Caco-2 (cell line): ENCODE data around the gene GDI2. TPM values are rescaled to one million over a fixed set of nuclear protein-coding genes. Genes with fewer than 3 reads are reported as not detected.

Source experiments
- BruUV-seq: library from RNA; stranded (reverse); fragments of 400-500 nt; replicated peaks from 2 replicates; lab custom pipeline; 2021; lab: Mats Ljungman, UMichigan
- CTCF ChIA-PET: fragments of 300-600 bp; sonication (Branson Sonifier 250); formaldehyde crosslinking; loops from one replicate; lab custom pipeline; 2022; ENCODE audit warnings: antibody characterized with exemption; lab: Charles Lee
- POLR2A ChIA-PET: fragments of 300-600 bp; sonication (Branson Sonifier 250); formaldehyde crosslinking; loops from one replicate; lab custom pipeline; 2022; ENCODE audit warnings: antibody characterized with exemption; lab: Charles Lee
- DNase-seq, 2 experiments: peaks; one replicate each; pipeline versions ENCODE4 v3.0.0 to v3.0.0-alpha.2; 2020 to 2022
- H3K27me3 ChIP-seq: replicated peaks from 2 replicates; pipeline ENCODE4 v1.6.0; 2011; ENCODE audit warnings: low read length; ENCODE audit not compliant: control insufficient read depth, insufficient read depth
- H3K36me3 ChIP-seq: 2 replicates; pipeline ENCODE4 v1.5.1; 2011; ENCODE audit warnings: low read length; ENCODE audit not compliant: control insufficient read depth, insufficient read depth
- H3K4me1 ChIP-seq: fragments of 250-450 bp; sonication (Bioruptor Pico); 2 replicates; pipeline ENCODE4 v1.5.1; 2020; ENCODE audit warnings: mild to moderate bottlenecking
- H3K4me3 ChIP-seq: 2 replicates; pipeline ENCODE4 v1.5.1; 2011; ENCODE audit warnings: low read depth, mild to moderate bottlenecking, control low read depth, low read length
- H3K9me3 ChIP-seq: fragments of 250-450 bp; sonication (Bioruptor Pico); 2 replicates; pipeline ENCODE4 v1.5.1; 2020; ENCODE audit warnings: mild to moderate bottlenecking, moderate library complexity
- H3K27ac Mint-ChIP-seq: one replicate; pipeline ENCODE4 v1.8.0; 2022; ENCODE audit warnings: mixed read lengths; ENCODE audit not compliant: unreplicated experiment
- H3K27me3 Mint-ChIP-seq: one replicate; pipeline ENCODE4 v1.8.0; 2022; ENCODE audit warnings: mixed read lengths; ENCODE audit not compliant: insufficient read depth, unreplicated experiment
- H3K36me3 Mint-ChIP-seq: one replicate; pipeline ENCODE4 v1.8.0; 2022; ENCODE audit warnings: mild to moderate bottlenecking, mixed read lengths; ENCODE audit not compliant: insufficient read depth, unreplicated experiment
- H3K4me1 Mint-ChIP-seq: one replicate; pipeline ENCODE4 v1.8.0; 2022; ENCODE audit warnings: low read depth, mixed read lengths; ENCODE audit not compliant: unreplicated experiment
- H3K4me3 Mint-ChIP-seq: one replicate; pipeline ENCODE4 v1.8.0; 2022; ENCODE audit warnings: mild to moderate bottlenecking, moderate library complexity, mixed read lengths; ENCODE audit not compliant: unreplicated experiment
- H3K9me3 Mint-ChIP-seq: one replicate; pipeline ENCODE4 v1.8.0; 2022; ENCODE audit warnings: mixed read lengths; ENCODE audit not compliant: unreplicated experiment
- intact Hi-C: fragments of 100-400 bp; cut with micrococcal nuclease; formaldehyde crosslinking; loops from one replicate; pipeline ENCODE4 v1.10.0; 2022; ENCODE audit not compliant: unreplicated experiment
- total RNA-seq: library from RNA; stranded (reverse); gene quantifications from 2 replicates; pipeline ENCODE4 v1.2.3, GENCODE V29; 2022
- TF ChIP-seq, protein P1 (sequence below), 2 experiments: fragments of 200-600 bp in 1 of 2; IDR thresholded peaks; 1 replicate in 1 of 2; 2 replicates in 1 of 2; pipeline versions ENCODE4 v1.5.1 to v1.8.0; 2011 to 2022; ENCODE audit warnings: antibody characterized with exemption in 1 of 2, control low read depth in 1 of 2, inconsistent platforms in 1 of 2, low read depth in 1 of 2, low read length in 1 of 2, mild to moderate bottlenecking in 1 of 2, moderate library complexity in 1 of 2; ENCODE audit not compliant: insufficient read depth in 1 of 2, severe bottlenecking in 1 of 2, unreplicated experiment in 1 of 2

The GDI2 gene
- total RNA-seq, 1 experiment from 2014 or later: 446 TPM

DNA sequence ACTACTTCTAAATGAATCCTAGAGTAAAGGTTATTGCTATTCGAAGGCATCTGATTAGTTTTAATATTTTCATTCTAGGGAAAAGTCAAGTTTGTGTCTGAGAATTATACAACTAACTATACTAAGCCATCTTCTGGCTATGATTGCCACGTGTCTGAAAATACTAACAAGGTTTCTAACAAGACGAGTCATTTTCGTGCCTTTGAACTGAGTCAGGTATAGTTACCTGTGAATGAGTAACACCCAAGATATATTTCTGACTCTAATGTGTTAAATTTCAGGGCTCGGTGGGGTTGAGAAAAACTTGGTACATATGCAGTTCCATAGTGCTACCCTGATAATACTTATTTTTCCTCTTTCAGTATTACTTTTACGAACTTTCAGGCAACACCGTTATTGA is 93.1 kb downstream of the GDI2 start:
- peaks cover 31% of the 10 kb centered on the region for H3K36me3 Mint-ChIP-seq
- H3K4me1 Mint-ChIP-seq: peaks cover 13% of the 10 kb centered on the region
- intact Hi-C loops: no loop called here
- H3K4me3 Mint-ChIP-seq: no peak overlapping the region
- H3K27me3 Mint-ChIP-seq: no peaks in the 10 kb centered on the region
- no peaks in the 10 kb centered on the region for H3K9me3 Mint-ChIP-seq
- ChIA-PET CTCF (no interaction called here), POLR2A (no interaction called here)
- no peaks in the 10 kb centered on the region; the same call in 1 of the 2 replicates for H3K36me3 ChIP-seq
- H3K4me1 ChIP-seq: peaks cover 18% of the 10 kb centered on the region
- H3K9me3 ChIP-seq: no peaks in the 10 kb centered on the region
- H3K4me3 ChIP-seq: no peak overlapping the region
- TF ChIP-seq, protein P1, sequence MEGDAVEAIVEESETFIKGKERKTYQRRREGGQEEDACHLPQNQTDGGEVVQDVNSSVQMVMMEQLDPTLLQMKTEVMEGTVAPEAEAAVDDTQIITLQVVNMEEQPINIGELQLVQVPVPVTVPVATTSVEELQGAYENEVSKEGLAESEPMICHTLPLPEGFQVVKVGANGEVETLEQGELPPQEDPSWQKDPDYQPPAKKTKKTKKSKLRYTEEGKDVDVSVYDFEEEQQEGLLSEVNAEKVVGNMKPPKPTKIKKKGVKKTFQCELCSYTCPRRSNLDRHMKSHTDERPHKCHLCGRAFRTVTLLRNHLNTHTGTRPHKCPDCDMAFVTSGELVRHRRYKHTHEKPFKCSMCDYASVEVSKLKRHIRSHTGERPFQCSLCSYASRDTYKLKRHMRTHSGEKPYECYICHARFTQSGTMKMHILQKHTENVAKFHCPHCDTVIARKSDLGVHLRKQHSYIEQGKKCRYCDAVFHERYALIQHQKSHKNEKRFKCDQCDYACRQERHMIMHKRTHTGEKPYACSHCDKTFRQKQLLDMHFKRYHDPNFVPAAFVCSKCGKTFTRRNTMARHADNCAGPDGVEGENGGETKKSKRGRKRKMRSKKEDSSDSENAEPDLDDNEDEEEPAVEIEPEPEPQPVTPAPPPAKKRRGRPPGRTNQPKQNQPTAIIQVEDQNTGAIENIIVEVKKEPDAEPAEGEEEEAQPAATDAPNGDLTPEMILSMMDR (IDR thresholded peaks at IDR 0.05; ENCODE audit: insufficient read depth in 1 of 2, low read depth in 1 of 2, low read length in 1 of 2, severe bottlenecking in 1 of 2, unreplicated experiment in 1 of 2): no peak
- no peaks in the 10 kb centered on the region for H3K27me3 ChIP-seq
- no TSS peak for BruUV-seq
- H3K27ac Mint-ChIP-seq: no peak overlapping the region
- DNase-seq: no peak

DNA sequence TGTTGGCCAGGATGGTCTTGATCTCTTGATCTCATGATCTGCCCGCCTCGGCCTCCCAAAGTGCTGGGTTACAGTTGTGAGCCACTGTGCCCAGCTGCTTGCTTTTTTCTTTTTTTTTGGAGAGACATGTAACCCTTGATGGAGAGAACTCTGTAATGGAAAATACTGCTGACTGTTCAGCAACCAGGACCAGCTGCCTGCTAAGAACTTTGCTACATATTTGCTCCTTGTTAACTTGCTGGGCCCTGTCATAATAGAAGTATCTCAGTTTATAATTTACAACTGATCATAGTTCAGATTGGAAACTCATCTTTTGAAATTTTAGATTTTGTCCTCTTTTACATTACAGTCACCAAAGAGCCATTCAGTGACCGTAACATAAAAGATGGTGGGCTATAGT is 93.7 kb downstream of the GDI2 start:
- BruUV-seq: no TSS peak
- peaks cover 19% of the 10 kb centered on the region for H3K4me1 ChIP-seq
- intact Hi-C loops: no loop called here
- no peaks in the 10 kb centered on the region for H3K9me3 ChIP-seq
- Mint-ChIP-seq H3K27me3 (no peaks in the 10 kb centered on the region), H3K4me1 (peaks cover 19% of the 10 kb centered on the region), H3K9me3 (no peaks in the 10 kb centered on the region), H3K4me3 (no peak overlapping the region), H3K27ac (no peak overlapping the region), H3K36me3 (peaks cover 27% of the 10 kb centered on the region)
- TF ChIP-seq, protein P1 (IDR thresholded peaks at IDR 0.05; ENCODE audit: insufficient read depth in 1 of 2, low read depth in 1 of 2, low read length in 1 of 2, severe bottlenecking in 1 of 2, unreplicated experiment in 1 of 2): no peak
- POLR2A ChIA-PET: no interaction called here
- H3K4me3 ChIP-seq: no peak overlapping the region
- H3K27me3 ChIP-seq: no peaks in the 10 kb centered on the region
- no peak for DNase-seq
- H3K36me3 ChIP-seq: no peaks in the 10 kb centered on the region; the same call in 1 of the 2 replicates
- CTCF ChIA-PET: no interaction called here

Other genes starting within 250 kb of the GDI2 start
- gene ASB13, start 146.8 kb downstream of the GDI2 start, total RNA-seq: 37.0 and 44.8 TPM in 2 replicates
- gene TASOR2, start 128.6 kb downstream of the GDI2 start, total RNA-seq: 102 and 108 TPM in 2 replicates
- gene ANKRD16, start 76.5 kb upstream of the GDI2 start, total RNA-seq: 17.4 and 20.2 TPM in 2 replicates
- gene FBH1, start 76.8 kb upstream of the GDI2 start, total RNA-seq: 83.3 and 96.1 TPM in 2 replicates
- gene IL15RA, start 164.1 kb upstream of the GDI2 start, total RNA-seq: 0.46 and 0.66 TPM in 2 replicates
- gene IL2RA, start 248.9 kb upstream of the GDI2 start, total RNA-seq: not detected in 2 replicates